Esophagus squamous epithelium (tissue), 5 donors: Measurements from ENCODE around the gene AANAT. TPM values are rescaled to one million over a fixed set of nuclear protein-coding genes. Genes with fewer than 3 reads are reported as not detected.
"Not testable (repeated sequence)": the region's sequence is repeated elsewhere in the genome, so short reads cannot be mapped to it uniquely, and the experiment has no call there.

ENCODE experiments used
- DNase-seq: peaks from one replicate; lab custom pipeline; 2025; lab: John Stamatoyannopoulos, UW
- H3K27ac ChIP-seq, 4 donors: fragments of 200-600 bp; sonication (generic); one replicate each; pipeline ENCODE4 v1.5.1; 2016 to 2019; ENCODE audit warnings: mild to moderate bottlenecking in 1 of 4
- H3K27me3 ChIP-seq, 4 donors: fragments of 200-600 bp; sonication (generic); 1 replicate in 3 of 4; 2 replicates in 1 of 4; pipeline versions ENCODE4 v1.5.1 to v1.6.0; 2017 to 2021; ENCODE audit warnings: antibody characterized with exemption in 1 of 4
- H3K36me3 ChIP-seq, 3 donors: fragments of 200-600 bp; sonication (generic); one replicate each; pipeline ENCODE4 v1.5.1; 2016 to 2019
- H3K4me1 ChIP-seq, 3 donors: fragments of 200-600 bp; sonication (generic); one replicate each; pipeline ENCODE4 v1.5.1; 2017 to 2019
- H3K4me3 ChIP-seq, 4 donors: fragments of 200-600 bp; sonication (generic); 1 replicate in 3 of 4; 2 replicates in 1 of 4; pipeline ENCODE4 v1.5.1; 2016 to 2019; ENCODE audit warnings: mild to moderate bottlenecking in 2 of 4, moderate library complexity in 1 of 4
- H3K9me3 ChIP-seq, 3 donors: fragments of 200-600 bp; sonication (generic); one replicate each; pipeline ENCODE4 v1.5.1; 2016 to 2019
- CTCF ChIP-seq, 6 experiments: fragments of 450-650 bp in 4 of 6; fragments of 200-600 bp in 2 of 6; sonication (generic) in 2 of 6; IDR thresholded peaks; one replicate each; pipeline ENCODE4 v1.5.1; 2016 to 2019; ENCODE audit warnings: antibody characterized with exemption in 6 of 6, mild to moderate bottlenecking in 4 of 6, moderate library complexity in 4 of 6
- POLR2A ChIP-seq, 4 donors: fragments of 450-650 bp; IDR thresholded peaks; one replicate each; pipeline ENCODE4 v1.6.1; 2017; ENCODE audit warnings: antibody characterized with exemption in 4 of 4, mild to moderate bottlenecking in 4 of 4, moderate library complexity in 3 of 4
- WGBS, 2 donors: methylation state at CpG; one replicate each; pipeline ENCODE4 v1.1.5; 2018; 5-methylcytosine and 5-hydroxymethylcytosine counted together
- intact Hi-C: fragments of 100-400 bp; cut with DNase I; formaldehyde crosslinking; loops from one replicate; pipeline ENCODE4 v1.15.0; 2022
- total RNA-seq, 4 donors: library from RNA; depleted of rRNA; stranded (reverse); fragments of >200 nt; gene quantifications; one replicate each; pipeline ENCODE4 v1.1.0, GENCODE V29; 2016
- donor health status: DM: yes; HTN: yes; CAD: no.

Gene AANAT
- total RNA-seq, 4 donors from 2014 or later = not detected

DNA sequence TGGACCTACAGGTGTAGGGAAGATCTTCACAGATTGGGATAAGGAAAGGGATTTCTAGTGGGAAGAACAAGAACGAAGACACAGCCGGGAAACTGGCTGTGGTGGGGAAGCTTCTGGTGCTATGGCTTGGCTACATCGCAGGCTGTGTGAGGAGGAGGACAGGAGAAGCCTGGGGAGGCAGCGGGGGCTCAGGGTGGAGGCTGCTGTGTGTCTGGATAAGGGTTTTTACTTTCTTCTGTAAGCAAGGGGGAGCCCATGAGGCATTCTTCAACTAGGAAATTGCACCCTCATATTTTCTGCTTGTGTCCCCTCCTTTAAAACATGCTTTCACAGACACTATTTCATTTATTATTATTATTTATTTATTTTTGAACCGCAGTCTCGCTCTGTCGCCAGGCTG, 36.7 kb downstream of the AANAT start:
- TF ChIP-seq CTCF (IDR thresholded peaks at IDR 0.05) = no peak
- no peak for TF ChIP-seq POLR2A (IDR thresholded peaks at IDR 0.05)
- Histone ChIP-seq H3K27me3 (peaks cover 0 to 26% (median 0%) of the 10 kb centered on the region in 4 donors), H3K36me3 (no peaks in the 10 kb centered on the region), H3K9me3 (no peaks in the 10 kb centered on the region), H3K4me3 (no peak overlapping the region), H3K27ac (no peak overlapping the region), H3K4me1 (peaks cover 6 to 40% (median 18%) of the 10 kb centered on the region in 3 donors)
- 68 to 77% methylated on average over 7 of the region's 7 CpGs for WGBS, 2 donors
- no peak for DNase-seq
- intact Hi-C loops = loop anchor here (10.0 kb wide), 1 partner anchor 99 kb away; no protein-coding TSS in a partner anchor

- no peak overlapping the region for H3K4me3 ChIP-seq
- H3K9me3 ChIP-seq = no peaks in the 10 kb centered on the region
- no peaks in the 10 kb centered on the region for H3K36me3 ChIP-seq
- H3K4me1 ChIP-seq = peaks cover 9 to 25% (median 9%) of the 10 kb centered on the region in 3 donors
- intact Hi-C loops = loop anchor here (2.0 to 10.0 kb wide), 2 partner anchors 40 to 102 kb away; partner anchors contain the start of gene AANAT
- WGBS, 2 donors = 15 to 49% methylated on average over 5 to 8 of the region's 24 CpGs
- no peak for DNase-seq
- H3K27me3 ChIP-seq = peaks cover 0 to 26% (median 0%) of the 10 kb centered on the region in 4 donors
- peak; percentile 93 to 99 (median 98) for TF ChIP-seq CTCF (IDR thresholded peaks at IDR 0.05)
- TF ChIP-seq POLR2A (IDR thresholded peaks at IDR 0.05) = no peak
- H3K27ac ChIP-seq = no peak overlapping the region
Observed at GRCh38 chr17:76506408-76507345, 39.3 kb downstream of the AANAT start.

GRCh38 chr17:76508472-76509063, 41.2 kb downstream of the AANAT start:
- DNase-seq, H3K4me3 ChIP-seq, H3K9me3 ChIP-seq, H3K27ac ChIP-seq, H3K36me3 ChIP-seq: not testable (repeated sequence)
- peaks cover 3 to 25% (median 6%) of the 10 kb centered on the region in 3 donors for H3K4me1 ChIP-seq
- intact Hi-C loops = loop anchor here (10.0 kb wide), 1 partner anchor 104 kb away; no protein-coding TSS in a partner anchor
- WGBS, 2 donors = 60 to 69% methylated on average over 9 to 10 of the region's 14 CpGs
- peaks cover 0 to 26% (median 0%) of the 10 kb centered on the region in 4 donors for H3K27me3 ChIP-seq

GRCh38 chr17:76510831-76511244, 43.4 kb downstream of the AANAT start:
- 24 to 48% methylated on average over 5 to 7 of the region's 9 CpGs for WGBS, 2 donors
- DNase-seq = no peak
- no peak overlapping the region for H3K4me3 ChIP-seq
- no peaks in the 10 kb centered on the region for H3K9me3 ChIP-seq
- no peak for TF ChIP-seq CTCF (IDR thresholded peaks at IDR 0.05)
- no peak for TF ChIP-seq POLR2A (IDR thresholded peaks at IDR 0.05)
- H3K27ac ChIP-seq = no peak overlapping the region
- peaks cover 6 to 35% (median 10%) of the 10 kb centered on the region in 3 donors for H3K4me1 ChIP-seq
- intact Hi-C loops = no loop called here
- no peaks in the 10 kb centered on the region for H3K36me3 ChIP-seq
- peaks cover 0 to 26% (median 0%) of the 10 kb centered on the region in 4 donors for H3K27me3 ChIP-seq

GRCh38 chr17:76511668-76512365, 44.4 kb downstream of the AANAT start:
- peaks cover 0 to 22% (median 0%) of the 10 kb centered on the region in 4 donors for H3K27me3 ChIP-seq
- WGBS, 2 donors = 69 to 70% methylated on average over 11 to 13 of the region's 13 CpGs
- DNase-seq = no peak
- peaks cover 7 to 35% (median 13%) of the 10 kb centered on the region in 3 donors for H3K4me1 ChIP-seq
- H3K36me3 ChIP-seq = no peaks in the 10 kb centered on the region
- TF ChIP-seq CTCF (IDR thresholded peaks at IDR 0.05) = no peak
- TF ChIP-seq POLR2A (IDR thresholded peaks at IDR 0.05) = no peak
- H3K9me3 ChIP-seq = no peaks in the 10 kb centered on the region
- no peak overlapping the region for H3K4me3 ChIP-seq
- intact Hi-C loops = no loop called here
- H3K27ac ChIP-seq = peak overlapping the region in 1 of 4 donors; percentile 43
